Breast epithelium (tissue), 3 donors: ENCODE data around the gene ANKRD11.

Experiments
- POLR2AphosphoS5 ChIP-seq, 3 donors: sonication (generic); formaldehyde crosslinking; IDR thresholded peaks; one replicate each; pipeline ENCODE4 v1.6.1; 2017; ENCODE audit warnings: antibody characterized with exemption in 3 of 3
- TF ChIP-seq, protein P1 (sequence below), 3 donors: fragments of 450-650 bp; IDR thresholded peaks; one replicate each; pipeline ENCODE4 v1.5.1; 2016 to 2017; ENCODE audit warnings: antibody characterized with exemption in 3 of 3, mild to moderate bottlenecking in 3 of 3, moderate library complexity in 3 of 3

DNA sequence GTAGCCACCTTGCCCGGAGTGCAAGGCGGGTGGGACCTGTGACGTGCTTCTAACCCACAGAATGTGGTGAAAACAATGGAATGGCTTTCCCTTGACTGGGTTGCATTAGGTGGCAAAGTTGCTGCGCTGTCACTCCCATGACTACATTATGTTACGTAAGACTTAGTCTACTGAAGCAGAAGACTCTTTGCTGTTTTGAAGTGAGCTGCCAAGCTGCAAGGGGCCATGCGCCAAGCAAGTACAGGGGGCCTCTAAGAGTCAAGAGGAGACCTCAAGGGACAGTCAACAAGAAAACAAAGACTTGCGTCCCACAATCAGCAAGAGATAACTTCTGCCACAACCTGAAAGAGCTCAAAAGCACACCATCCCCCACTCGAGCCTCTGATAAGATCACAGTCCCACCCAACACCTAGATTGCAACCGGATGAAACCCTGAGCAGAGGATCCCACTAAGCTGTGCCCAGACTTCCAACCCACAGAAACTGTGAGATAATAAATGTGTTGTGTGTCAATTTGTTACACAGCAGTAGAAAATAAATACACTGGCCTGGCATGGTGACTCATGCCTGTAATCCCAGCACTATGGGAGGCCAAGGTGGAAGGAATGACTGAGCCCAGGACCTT lies 16.5 kb downstream of the ANKRD11 start:
- TF ChIP-seq, protein P1, sequence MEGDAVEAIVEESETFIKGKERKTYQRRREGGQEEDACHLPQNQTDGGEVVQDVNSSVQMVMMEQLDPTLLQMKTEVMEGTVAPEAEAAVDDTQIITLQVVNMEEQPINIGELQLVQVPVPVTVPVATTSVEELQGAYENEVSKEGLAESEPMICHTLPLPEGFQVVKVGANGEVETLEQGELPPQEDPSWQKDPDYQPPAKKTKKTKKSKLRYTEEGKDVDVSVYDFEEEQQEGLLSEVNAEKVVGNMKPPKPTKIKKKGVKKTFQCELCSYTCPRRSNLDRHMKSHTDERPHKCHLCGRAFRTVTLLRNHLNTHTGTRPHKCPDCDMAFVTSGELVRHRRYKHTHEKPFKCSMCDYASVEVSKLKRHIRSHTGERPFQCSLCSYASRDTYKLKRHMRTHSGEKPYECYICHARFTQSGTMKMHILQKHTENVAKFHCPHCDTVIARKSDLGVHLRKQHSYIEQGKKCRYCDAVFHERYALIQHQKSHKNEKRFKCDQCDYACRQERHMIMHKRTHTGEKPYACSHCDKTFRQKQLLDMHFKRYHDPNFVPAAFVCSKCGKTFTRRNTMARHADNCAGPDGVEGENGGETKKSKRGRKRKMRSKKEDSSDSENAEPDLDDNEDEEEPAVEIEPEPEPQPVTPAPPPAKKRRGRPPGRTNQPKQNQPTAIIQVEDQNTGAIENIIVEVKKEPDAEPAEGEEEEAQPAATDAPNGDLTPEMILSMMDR (IDR thresholded peaks at IDR 0.05): no peak
- TF ChIP-seq POLR2AphosphoS5 (IDR thresholded peaks at IDR 0.05): no peak
